Stimulated activated CD4-positive, alpha-beta T cell treated with anti-CD3 and anti-CD28 coated beads, TNF-alpha, amount 100 ng/mL, for 4 hours (primary cell): ENCODE data around the gene CRYBG2.
"Not testable (repeated sequence)": the region's sequence is repeated elsewhere in the genome, so short reads cannot be mapped to it uniquely, and the experiment has no call there.

Source experiments
- DNase-seq, 3 experiments: peaks; one replicate each; pipeline ENCODE4 v3.0.0-alpha.2; 2020; ENCODE audit warnings: low read depth in 3 of 3

CRYBG2 gene

DNA sequence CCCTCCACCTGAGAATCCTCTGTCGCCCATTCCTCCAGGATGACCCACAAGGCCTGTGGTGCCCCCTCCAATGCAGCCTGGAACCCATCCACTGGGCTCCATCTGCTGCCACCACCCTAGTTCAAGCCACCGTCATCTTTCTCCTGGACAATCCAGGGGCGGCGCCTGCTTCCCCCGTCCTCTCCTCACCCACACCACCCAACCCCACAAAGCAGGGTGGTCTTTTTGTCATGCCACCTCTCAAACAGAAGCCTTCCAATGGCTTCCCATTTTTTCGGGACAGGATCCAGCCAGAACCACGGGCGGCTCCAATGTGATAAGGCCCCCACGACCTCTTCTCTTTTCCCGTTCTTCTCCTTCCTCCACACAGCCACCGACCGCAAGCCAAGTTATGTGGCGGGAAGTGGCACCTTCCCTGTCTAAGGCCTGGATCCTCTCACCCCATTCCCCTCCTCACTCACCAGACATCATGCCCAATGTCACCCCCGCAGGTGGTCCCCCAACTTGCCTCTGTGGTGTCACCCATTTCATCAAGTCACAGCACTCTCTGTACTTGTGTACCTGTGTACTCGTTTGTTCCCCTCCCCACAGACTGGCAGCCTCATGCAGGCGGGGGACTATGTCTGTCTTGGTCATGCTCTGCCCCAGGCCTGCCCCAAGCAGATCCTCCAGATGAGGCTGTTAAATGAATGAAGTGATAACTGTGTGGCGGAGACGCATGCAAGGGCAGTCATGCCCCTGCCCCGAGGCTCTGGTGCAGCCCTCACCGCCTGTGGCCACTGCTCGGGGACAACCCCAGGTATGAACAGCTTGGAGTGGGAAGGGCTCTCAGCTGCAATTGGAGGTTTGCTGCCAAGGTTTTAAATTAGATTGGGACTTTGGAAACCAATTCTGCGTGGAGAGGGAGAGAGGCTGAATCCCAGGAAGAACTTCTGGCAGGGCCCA lies 58.5 kb downstream of the CRYBG2 start:
- no peak for DNase-seq

DNA sequence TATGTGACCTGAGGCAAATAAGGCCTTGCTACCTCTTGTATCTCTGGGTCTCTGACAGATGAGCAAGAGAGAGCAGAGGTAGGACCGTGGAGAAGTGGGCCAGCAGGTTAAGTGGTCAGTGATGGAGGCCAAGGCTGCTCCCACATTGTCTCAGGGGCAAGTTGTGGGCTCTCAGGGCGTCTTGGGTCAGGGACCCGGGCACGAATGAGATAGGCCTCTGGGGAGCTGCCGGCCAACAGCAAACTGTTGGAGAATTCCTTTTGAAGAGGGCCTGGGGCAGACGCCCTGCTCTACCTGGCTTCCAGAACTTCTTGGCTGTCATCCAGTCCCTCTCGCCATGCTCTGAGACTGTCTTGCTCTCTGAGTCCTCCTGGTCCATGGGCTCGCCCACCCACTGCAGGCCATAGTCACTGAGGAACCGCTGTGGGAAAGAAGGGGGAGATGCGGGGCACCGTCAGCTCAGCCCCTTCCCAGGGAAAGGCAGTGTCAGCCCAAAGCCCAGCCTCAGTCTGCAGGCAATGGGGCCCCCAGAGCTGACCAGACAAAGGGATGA lies 59.9 kb downstream of the CRYBG2 start:
- DNase-seq = no peak

DNA sequence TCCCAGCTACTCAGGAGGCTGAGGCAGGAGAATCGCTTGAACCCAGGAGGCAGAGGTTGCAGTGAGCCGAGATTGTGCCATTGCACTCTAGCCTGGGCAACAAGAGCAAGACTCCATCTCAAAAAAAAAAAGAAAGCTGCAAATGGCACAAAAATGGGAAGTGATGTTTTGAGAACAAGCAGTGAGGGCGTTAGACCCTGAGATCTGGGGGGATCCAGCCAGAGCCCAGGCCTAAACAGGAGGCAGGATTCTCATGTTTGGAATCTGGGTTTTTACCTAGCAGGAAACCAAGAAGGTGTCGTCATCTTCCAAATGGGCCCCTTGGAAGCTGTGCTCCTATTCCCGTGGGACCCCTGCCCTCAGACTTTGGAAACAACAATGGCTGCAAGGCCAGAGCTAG lies 61.2 kb downstream of the CRYBG2 start:
- DNase-seq = not testable (repeated sequence)

DNA sequence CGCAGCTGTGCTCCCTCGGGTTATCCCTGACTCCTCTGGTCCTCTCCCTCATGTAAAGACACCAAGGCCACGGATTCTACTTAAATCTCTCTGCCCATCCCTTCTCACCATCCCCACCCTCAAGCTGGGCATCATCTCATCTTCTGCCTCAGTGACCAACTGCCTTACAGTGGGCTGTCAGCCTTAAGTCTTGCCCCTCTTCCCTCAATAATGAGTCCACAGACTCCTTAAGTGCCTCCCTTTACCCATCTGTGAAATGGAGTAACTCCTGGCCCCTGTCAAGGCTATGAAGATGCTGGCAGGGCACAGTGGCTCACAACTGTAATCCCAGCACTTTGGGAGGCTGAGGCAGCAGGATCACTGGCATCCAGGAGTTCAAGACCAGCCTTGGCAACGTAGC lies 62.0 kb downstream of the CRYBG2 start:
- no peak for DNase-seq

DNA sequence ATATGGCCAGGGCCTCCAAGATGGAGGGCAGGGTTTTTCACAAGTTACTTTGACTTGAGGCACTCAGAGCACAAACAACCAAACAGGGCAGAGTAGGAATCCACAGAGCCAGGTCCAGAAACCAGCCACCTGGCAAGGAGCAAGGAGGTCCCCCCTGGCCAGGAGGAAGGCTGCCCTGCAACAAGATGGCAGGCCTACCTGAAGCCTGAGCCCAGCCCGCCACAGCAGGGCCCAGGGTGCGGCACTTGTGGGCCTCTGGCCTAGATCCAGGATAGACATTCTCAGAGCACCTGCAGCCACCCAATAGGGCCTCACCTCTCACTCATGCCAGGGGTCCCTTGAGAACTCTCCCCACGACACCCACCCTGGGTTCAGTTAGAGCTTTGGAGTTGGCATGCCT lies 62.5 kb downstream of the CRYBG2 start:
- DNase-seq = no peak

DNA sequence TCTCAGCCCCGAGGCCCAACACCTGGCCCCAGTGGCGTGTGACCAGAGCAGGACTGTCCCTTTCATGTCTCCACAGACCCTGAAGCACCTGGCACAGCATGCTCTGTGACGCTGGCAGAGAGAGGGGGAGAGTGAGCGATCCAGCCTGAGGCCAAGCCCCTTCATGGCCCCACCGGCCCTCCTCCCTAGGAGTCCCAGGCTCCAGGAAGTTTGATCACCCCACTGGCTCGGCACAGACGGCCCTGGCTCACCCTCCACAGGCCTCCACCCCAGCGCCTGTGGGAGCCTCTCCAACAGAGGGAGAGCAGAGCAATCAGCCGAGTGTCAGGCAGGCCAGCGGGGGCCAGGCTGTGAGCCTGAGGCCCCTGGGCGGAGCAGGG lies 63.1 kb downstream of the CRYBG2 start:
- DNase-seq = no peak

DNA sequence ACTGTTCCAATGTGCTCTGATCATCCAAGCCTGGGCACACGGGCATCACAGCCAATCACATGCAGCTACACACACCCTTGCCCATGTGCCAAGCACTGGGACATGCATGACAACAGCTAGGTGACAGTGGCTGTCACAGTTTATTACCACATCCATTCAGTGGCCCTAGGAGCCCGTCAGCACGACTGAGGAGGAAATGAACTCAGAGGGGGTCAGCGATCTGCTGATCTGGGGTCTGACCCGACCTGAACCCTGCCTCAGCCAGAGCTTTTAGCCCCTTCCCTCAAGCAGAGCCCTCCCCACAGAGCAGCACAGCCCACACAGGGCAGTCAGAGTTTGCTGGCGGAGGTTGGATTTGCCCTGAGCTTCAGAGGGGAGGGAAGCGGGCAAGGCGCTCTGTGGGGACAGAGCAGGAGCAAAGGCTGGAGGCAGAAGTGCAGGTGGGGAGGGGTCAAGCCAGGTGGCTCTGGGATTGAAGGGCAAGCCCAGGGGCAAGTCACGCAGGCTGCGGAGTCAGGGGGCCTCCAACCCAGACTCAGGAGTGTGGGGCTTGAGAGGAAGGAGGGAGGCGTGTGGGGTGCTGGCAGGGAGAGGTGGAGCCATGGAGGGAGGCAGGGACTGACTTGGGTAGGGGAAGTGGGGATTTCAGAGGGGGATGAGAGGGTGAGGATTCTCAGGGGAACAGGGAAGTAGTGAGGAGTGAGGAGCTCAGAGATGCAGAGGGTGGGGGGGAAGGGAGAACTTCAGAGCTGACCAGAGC lies 63.6 kb downstream of the CRYBG2 start:
- DNase-seq = no peak

DNA sequence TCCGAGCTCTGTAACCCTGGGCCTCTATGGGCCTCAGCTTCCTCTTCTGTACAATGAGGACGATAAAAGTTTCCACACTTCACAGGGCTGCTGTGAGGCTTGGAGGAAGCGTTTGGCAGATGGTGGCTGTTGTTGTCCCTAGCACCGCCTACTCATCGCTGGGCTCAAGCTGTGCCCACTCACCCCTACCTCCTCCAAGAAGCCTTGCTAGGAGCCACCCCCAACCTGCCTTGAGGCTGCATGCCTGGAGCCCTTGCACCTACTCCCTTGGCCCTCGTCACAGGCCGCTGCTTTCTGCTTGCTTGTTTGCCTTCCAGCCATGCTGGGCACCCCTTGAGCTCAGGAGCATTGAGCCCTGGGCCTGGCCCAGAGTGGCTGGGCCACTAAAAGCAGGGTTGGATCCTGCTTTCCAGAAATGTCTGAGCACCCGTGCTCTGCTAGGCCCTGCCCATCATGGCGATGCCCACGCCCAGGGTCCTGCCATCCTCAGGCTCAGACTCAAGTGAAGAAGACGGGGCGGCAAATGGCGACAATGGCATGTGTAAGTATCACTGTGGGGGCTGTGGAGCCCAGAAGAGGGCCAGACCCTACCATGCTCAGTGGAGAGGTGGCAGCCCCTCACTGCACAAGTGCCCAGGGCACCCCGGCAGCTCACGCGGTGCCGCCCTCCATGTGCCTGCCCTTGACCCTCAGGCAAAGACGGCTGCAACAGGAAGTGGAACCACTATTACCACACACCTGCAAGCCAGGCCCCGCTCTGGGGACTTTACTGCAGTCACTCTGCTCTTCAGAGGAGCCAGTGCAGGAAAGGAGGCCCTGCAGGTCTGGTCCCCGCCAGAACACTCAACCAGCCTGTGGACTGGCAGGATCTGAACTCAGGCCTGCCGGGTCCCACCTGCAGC lies 64.5 kb downstream of the CRYBG2 start:
- DNase-seq = no peak

DNA sequence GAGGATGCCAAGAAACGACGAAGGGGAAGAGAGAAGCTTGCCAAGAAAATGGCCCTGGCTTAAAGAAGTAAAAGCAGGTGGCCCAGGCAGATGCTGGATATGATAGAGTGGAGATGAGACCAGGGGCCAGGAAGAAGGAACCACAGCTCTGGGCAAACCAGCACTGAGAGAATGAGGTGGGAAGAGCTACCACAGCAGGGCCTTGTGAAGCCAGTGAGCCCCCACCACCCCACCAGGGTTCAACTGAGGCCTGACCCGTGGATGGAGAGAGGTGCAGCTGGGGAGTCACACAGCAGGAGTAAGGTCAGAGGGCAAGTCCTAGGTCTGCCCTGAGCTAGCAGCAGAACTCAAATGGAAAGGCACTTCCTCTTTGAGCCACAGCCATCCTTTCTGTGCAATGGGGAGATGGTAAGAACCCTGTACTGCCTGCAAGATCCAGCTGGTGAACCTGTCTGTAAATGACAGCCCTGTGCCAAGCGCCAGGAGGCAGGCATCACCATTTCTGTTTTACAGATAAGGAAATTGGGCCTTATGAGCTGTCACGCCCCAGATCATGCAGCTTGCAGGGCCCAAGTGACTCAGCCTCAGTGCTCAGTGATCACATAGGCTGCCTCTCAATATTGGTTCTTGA lies 65.5 kb downstream of the CRYBG2 start:
- DNase-seq = peak in 2 of 3 experiments; percentile 50 to 60

DNA sequence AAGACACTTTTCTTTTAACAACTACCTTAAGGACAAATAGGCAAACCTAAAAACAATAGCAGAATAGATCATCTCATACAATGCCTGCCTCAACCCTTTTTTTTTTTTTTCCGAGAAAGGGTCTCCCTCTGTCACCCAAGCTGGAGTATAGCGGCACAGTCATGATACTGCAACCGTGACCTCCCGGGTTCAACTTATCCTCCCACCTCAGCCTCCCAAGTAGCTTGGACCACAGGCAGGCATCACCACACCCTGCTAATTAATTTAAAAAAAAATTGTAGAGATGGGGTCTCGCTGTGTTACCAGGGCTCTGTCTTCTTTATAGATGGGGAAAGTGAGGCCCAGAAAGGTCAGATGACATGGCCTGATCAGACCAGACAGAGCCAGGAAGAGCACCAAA lies 66.1 kb downstream of the CRYBG2 start:
- no peak for DNase-seq

DNA sequence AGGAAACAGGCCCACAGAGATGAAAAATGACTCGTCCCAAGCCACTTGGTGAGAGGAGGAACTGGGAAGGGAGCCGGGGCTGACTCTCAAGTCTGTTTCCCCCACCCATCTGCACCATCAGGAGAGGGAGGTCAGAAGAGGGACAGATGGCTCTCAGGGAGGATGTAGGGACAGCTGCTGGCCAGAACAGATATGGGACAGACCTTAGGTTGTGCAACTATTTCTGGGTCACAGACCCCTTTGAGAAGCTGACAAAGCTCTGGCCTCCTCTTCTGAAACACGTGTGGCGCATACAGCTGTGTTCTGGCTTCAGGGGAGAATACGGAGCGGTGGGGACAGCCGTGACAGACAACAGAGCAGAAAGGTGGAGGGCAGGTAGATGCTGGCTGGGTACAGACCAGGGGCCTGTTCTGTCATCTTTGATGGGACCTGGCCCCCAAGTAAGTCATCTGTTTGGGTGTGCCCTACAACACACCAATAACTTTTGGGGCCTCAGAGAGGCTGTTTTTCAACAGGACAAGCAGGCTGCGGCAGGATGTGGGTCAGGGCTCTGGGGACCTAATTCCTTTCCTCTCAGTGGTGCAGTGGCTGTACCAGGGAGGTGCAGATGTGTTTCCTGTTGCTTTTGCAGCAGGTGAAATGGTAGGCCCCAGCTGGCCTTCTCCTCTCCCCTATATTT lies 66.8 kb downstream of the CRYBG2 start:
- peak in 1 of 3 experiments; percentile 46 for DNase-seq

DNA sequence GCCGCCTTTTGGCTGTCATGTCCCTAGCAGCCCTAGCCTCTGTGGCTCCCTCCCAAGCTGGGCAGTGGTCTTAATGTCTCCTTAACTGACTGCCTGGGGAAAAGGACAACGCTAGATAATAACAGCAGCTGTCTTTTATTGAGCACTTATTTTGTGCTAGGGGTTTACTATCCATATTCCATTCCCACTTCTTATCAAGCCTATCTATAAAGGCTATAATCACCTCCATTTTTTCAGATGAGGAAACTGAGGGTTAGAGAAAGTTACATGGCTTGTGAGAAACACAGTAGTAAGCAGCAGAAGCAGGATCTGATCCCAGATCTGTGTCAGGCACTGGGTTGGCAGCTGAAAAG lies 67.9 kb downstream of the CRYBG2 start:
- no peak for DNase-seq

DNA sequence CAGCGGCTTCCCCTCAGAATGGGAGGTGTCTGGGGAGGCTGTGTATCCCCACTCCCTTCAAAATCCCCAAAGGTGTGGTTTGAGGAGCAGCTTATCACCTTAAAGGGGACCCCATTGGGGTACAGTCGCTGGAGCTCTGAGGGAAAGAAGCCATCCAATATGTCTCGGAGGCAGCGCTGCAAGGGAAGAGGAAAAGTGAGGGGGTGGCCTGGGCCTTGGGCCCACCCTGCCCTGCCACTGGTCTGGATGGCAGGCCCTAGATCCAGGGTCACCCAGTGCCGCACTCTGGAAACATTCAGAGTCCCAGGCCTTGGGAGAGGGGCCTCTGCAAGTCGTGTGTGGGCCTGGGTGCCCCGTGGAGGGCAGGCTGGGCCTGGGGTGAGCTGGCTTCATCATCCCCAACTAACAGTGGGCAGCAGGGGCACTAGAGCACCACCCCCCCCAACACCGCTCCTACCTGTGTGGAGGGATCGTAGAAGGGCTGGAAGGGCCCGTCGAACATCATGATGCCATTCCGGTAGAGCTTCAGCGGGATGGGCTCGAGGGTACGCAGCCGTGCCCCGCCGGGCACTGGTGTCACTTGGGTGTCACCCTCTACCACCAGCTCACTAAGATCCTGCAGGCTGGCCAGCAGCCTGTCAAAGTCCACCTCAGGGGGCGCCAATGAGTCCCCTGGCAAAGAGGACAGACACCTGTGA lies 68.4 kb downstream of the CRYBG2 start:
- DNase-seq = no peak

DNA sequence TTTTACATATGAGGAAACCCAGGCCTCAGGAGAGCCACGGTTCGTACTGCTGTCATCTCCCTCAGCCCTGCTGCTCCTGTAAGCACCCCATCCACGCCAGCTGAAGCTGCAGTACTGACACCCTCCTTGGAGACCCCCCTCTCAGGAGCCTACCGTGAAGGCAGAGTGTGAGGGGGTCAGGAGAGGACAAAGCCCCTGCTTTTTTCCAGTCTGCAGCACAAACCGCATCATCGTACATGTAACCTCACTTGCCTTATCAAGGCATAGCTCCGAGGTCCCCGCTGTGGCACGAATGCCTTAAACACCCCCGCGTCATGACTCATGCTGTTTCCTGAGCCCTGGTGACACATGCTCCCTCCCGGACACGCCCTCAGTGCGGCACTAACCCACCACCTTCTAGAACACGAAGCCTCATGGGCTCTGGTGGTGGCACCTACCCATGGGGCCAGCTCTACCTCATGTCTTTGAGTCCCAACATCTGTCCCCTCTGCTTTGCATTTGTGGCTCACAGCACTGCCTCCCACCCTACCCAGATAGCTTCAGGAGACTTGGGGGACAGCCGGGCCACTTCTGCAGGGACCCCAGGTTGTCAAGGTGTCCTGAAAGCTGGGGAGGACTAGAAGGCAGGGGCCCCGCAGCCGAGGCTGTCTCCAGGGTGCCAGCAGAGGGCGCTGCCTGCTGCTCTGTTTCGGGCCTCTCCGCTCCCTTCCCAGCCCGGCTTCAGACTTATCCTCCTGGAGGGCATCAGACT lies 69.2 kb downstream of the CRYBG2 start:
- peak; percentile 88 to 97 (median 95) for DNase-seq

DNA sequence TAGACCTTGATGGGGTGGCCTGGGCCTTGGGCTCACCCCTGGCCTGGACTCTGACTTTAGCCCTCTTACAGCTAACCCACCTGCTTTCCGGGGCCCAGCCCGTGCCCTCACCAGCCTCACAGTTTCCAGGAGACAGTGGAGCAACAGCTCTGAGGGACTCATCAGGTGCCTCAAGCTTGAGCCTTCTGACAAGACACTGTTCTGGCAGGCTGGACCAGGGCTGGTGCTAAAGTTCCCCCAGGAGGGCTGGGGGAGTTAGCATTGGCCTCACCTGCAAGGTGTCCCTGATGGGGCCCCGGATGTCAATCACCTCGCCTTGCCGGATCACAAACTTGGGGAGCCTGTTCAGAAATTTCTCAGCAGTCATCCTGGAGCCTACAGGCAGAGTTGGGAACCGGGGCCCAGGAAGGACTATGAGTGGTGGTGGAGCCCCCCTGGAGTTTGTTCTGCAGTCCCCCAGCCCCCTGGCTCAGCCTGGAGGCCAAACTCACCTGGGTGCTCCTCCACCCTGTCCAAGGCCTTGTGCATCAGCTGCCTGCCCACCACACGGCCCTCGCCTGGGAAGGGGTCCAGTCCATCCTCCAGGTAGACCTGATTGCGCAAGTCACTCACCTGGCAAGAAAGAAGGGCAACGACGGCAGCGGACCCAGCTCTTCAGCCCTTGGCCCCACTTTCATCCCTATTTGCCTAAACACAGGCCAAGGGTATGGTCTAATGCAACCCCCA lies 69.9 kb downstream of the CRYBG2 start:
- no peak for DNase-seq

DNA sequence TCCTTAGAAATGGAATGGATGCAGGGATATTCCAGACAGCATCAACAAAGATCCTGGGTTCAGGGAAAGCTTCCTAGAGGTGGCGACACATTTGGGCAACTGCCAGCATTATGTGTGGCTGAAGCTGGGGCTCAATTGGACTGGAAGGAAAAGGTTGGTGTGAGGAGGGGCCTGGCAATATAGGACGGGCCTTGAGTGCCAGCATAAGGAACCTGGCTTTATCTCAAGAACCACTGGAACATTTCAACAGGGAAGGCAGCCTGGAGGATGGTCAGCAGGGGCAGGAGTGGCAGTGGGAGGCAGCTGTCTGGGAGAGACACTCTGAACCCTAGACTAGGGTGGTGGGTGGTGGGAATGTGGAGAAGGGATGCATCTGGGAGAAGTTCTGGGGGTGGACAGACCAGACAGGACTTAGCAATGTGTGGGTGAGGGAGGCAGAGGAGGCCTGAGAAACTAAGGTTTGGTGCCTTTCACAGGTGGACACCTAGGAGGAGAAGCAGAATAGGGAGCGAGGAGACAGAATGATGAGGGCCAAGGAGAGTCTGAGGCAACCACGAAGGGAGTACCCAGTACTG lies 70.6 kb downstream of the CRYBG2 start:
- no peak for DNase-seq

DNA sequence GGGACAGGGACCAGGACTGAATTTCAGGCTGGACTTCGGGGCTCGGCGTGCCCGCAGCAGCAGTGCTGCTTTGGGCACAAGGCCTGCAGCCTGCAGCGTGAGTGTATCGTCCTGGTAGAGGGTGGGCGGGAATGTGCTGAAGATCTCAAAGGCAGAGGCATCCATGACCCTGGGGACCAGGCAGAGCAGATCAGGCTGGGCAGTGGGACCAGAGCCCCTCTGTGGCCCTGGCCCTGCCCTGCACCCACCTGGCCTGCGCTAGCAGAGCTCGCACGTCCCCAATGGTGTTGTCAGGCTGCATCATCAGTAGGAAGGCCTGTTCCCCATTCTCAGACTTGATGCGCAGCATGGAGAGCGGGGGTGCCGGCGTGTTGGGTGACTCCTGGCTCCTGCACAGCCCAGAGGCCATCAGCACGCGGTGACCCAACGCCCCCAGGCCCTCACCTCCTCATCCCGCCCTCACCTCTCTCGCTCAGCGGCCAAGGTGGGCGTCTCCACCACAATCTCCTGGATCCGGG lies 71.5 kb downstream of the CRYBG2 start:
- no peak for DNase-seq

DNA sequence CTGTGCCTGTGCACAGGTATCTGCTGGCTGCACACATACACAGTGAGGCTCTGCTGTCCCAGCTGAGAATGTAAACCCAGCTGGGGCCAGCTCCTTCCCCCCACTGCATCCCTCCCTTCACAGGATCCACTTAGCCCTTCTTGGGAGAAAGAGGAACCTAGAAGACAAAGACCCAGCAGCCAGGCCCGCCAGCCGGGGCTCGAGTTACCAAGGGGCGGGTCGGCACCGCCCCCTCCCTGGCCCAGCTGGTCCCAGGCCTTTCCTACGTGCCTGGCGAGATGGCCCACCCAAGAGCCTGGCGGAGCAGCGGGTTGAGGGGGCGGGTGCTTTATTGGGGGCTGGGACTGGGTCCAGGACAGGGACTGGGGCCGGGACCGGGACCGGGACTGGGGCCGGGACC lies 72.0 kb downstream of the CRYBG2 start:
- no peak for DNase-seq
